Trophoblast cell (in vitro differentiated cells and primary cell): Measurements from ENCODE around the gene CNOT6.
A peak's percentile ranks its signal among the peaks of the same experiment; 100 is the strongest.
"Not testable (repeated sequence)": the region's sequence is repeated elsewhere in the genome, so short reads cannot be mapped to it uniquely, and the experiment has no call there.

Experiments used
- DNase-seq, 2 donors: peaks; one replicate each; pipeline ENCODE4 v3.0.0-alpha.2; 2016
- H2AFZ ChIP-seq: 2 replicates; pipeline ENCODE4 v1.6.1; 2013; ENCODE audit warnings: low read length, moderate library complexity, mild to moderate bottlenecking; ENCODE audit not compliant: insufficient read depth, poor library complexity
- H2AK5ac ChIP-seq: 2 replicates; pipeline ENCODE4 v1.6.1; 2013; ENCODE audit warnings: mild to moderate bottlenecking, low read length
- H2BK120ac ChIP-seq: 2 replicates; pipeline ENCODE4 v1.6.1; 2013; ENCODE audit warnings: low read length, mild to moderate bottlenecking, moderate library complexity; ENCODE audit not compliant: insufficient read depth, poor library complexity
- H2BK12ac ChIP-seq: 2 replicates; pipeline ENCODE4 v1.6.1; 2013; ENCODE audit warnings: mild to moderate bottlenecking, low read length, moderate library complexity
- H2BK5ac ChIP-seq: 2 replicates; pipeline ENCODE4 v1.6.1; 2013; ENCODE audit warnings: low read length, low read depth, moderate library complexity, mild to moderate bottlenecking; ENCODE audit not compliant: poor library complexity
- H3K14ac ChIP-seq: 2 replicates; pipeline ENCODE4 v1.6.1; 2013; ENCODE audit warnings: mild to moderate bottlenecking, low read length
- H3K18ac ChIP-seq: 2 replicates; pipeline ENCODE4 v1.6.1; 2013; ENCODE audit warnings: mild to moderate bottlenecking, low read length
- H3K23ac ChIP-seq: 2 replicates; pipeline ENCODE4 v1.6.1; 2013; ENCODE audit warnings: low read length
- H3K27ac ChIP-seq: 2 replicates; pipeline ENCODE4 v1.5.1; 2013; ENCODE audit warnings: low read depth, mild to moderate bottlenecking, inconsistent platforms, low read length, moderate library complexity
- H3K27me3 ChIP-seq: 2 replicates; pipeline ENCODE4 v1.6.1; 2013; ENCODE audit warnings: inconsistent platforms, mild to moderate bottlenecking, low read length, moderate library complexity; ENCODE audit not compliant: insufficient read depth
- H3K36me3 ChIP-seq, 2 experiments: 1 replicate in 1 of 2; 2 replicates in 1 of 2; pipeline ENCODE4 v1.6.1; 2013; ENCODE audit warnings: low read length in 2 of 2, mild to moderate bottlenecking in 2 of 2, moderate library complexity in 1 of 2; ENCODE audit not compliant: insufficient read depth in 2 of 2, control insufficient read depth in 1 of 2
- H3K4ac ChIP-seq: 2 replicates; pipeline ENCODE4 v1.6.1; 2013; ENCODE audit warnings: low read depth, mild to moderate bottlenecking, low read length, moderate library complexity
- H3K4me1 ChIP-seq, 2 experiments: 1 replicate in 1 of 2; 2 replicates in 1 of 2; pipeline ENCODE4 v1.6.1; 2013; ENCODE audit warnings: low read length in 2 of 2, mild to moderate bottlenecking in 2 of 2, moderate library complexity in 1 of 2; ENCODE audit not compliant: insufficient read depth in 2 of 2, control insufficient read depth in 1 of 2
- H3K4me2 ChIP-seq: 2 replicates; pipeline ENCODE4 v1.6.1; 2013; ENCODE audit warnings: inconsistent platforms, mild to moderate bottlenecking, low read length, moderate library complexity
- H3K4me3 ChIP-seq: 2 replicates; pipeline ENCODE4 v1.5.1; 2013; ENCODE audit warnings: mild to moderate bottlenecking, low read depth, low read length, inconsistent platforms
- H3K79me1 ChIP-seq: one replicate; pipeline ENCODE4 v1.6.1; 2013; ENCODE audit warnings: low read length
- H3K79me2 ChIP-seq: 2 replicates; pipeline ENCODE4 v1.6.1; 2013; ENCODE audit warnings: low read length, mild to moderate bottlenecking; ENCODE audit not compliant: control insufficient read depth, insufficient read depth, poor library complexity
- H3K9ac ChIP-seq: 2 replicates; pipeline ENCODE4 v1.6.1; 2013; ENCODE audit warnings: mild to moderate bottlenecking, low read length
- H3K9me3 ChIP-seq: 2 replicates; pipeline ENCODE4 v1.6.1; 2013; ENCODE audit warnings: low read depth, mild to moderate bottlenecking, control low read depth, inconsistent platforms, low read length; ENCODE audit not compliant: insufficient read depth
- H4K12ac ChIP-seq: 2 replicates; pipeline ENCODE4 v1.6.1; 2013; ENCODE audit warnings: low read depth, mild to moderate bottlenecking, low read length, moderate library complexity
- H4K8ac ChIP-seq: 2 replicates; pipeline ENCODE4 v1.6.1; 2013; ENCODE audit warnings: low read depth, mild to moderate bottlenecking, low read length, moderate library complexity
- H4K91ac ChIP-seq: one replicate; pipeline ENCODE4 v1.6.1; 2013; ENCODE audit warnings: low read depth, mild to moderate bottlenecking, low read length, moderate library complexity
- WGBS: extraction: QIAGEN DNeasy Blood & Tissue Kit; methylation state at CpG from one replicate; pipeline ENCODE4 v1.1.7; 2013; ENCODE audit warnings: missing lambda C conversion rate; ENCODE audit not compliant: insufficient read length, insufficient coverage; ENCODE audit errors: extremely low coverage; 5-methylcytosine and 5-hydroxymethylcytosine counted together

CNOT6 gene

DNA sequence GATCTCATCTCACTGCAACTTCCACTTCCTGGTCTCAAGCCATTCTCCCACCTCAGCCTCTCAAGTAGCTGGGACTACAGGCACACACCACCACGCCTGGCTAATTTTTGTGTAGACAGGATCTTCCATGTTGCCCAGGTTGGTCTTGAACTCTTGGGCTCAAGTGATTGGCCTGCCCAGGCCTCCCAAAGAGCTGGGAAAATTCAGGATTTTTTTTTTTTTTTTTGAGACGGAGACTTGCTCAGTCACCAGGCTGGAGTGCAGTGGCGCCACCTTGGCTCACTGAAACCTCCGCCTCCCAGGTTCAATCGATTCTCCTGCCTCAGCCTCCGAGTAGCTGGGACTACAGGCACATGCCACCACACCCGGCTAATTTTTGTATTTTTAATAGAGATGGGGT is 21.8 kb downstream of the CNOT6 start:
- H2BK12ac ChIP-seq, H3K4me3 ChIP-seq, H3K23ac ChIP-seq, H3K4me1 ChIP-seq, H2BK120ac ChIP-seq, H3K27ac ChIP-seq, H4K12ac ChIP-seq, H2BK5ac ChIP-seq, H3K36me3 ChIP-seq, H3K18ac ChIP-seq, H3K9me3 ChIP-seq, H3K4me2 ChIP-seq, H4K91ac ChIP-seq, DNase-seq, H2AFZ ChIP-seq, H4K8ac ChIP-seq, H3K9ac ChIP-seq, H3K27me3 ChIP-seq, H2AK5ac ChIP-seq, H3K79me1 ChIP-seq, H3K14ac ChIP-seq: not testable (repeated sequence)
- Histone ChIP-seq H3K4ac (peak overlapping the region; percentile 89), H3K79me2 (peaks cover 17% of the 10 kb centered on the region)
- WGBS = no CpG with 5 or more reads among the region's 7 CpGs

DNA sequence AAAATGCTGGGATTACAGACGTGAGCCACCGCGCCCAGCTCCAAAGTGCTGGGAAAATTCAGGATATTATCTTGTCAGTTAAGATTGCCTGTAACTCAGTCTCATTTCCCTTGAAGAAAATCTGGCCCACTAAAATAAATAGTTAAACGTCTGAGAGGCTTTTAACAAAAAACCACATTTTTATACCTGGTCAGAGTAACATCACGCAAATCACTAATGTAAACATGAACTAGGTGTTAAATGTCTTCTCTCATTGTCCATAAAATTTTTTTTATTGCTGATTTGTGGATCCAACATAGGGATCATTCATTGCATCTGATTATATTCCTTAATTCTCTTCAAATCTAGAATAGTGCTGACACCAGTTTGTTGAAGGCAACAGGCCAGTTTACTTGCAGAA is 22.3 kb downstream of the CNOT6 start:
- Histone ChIP-seq H4K8ac (no peak overlapping the region), H3K18ac (no peak overlapping the region), H4K12ac (no peak overlapping the region), H3K4me3 (no peak overlapping the region), H3K9me3 (no peaks in the 10 kb centered on the region), H2AK5ac (no peak overlapping the region), H3K79me1 (no peaks in the 10 kb centered on the region), H4K91ac (no peak overlapping the region), H2AFZ (no peak overlapping the region), H3K27ac (no peak overlapping the region), H3K14ac (no peak overlapping the region), H3K79me2 (peaks cover 18% of the 10 kb centered on the region), H2BK12ac (no peak overlapping the region), H3K4me2 (no peak overlapping the region), H2BK5ac (no peak overlapping the region), H3K9ac (no peak overlapping the region), H3K27me3 (no peaks in the 10 kb centered on the region), H2BK120ac (no peak overlapping the region), H3K36me3 (peaks cover 0 to 3% of the 10 kb centered on the region in 2 experiments), H3K23ac (no peak overlapping the region), H3K4me1 (peaks cover 0 to 3% of the 10 kb centered on the region in 2 experiments), H3K4ac (no peak overlapping the region)
- no CpG with 5 or more reads among the region's 5 CpGs for WGBS
- DNase-seq = no peak

DNA sequence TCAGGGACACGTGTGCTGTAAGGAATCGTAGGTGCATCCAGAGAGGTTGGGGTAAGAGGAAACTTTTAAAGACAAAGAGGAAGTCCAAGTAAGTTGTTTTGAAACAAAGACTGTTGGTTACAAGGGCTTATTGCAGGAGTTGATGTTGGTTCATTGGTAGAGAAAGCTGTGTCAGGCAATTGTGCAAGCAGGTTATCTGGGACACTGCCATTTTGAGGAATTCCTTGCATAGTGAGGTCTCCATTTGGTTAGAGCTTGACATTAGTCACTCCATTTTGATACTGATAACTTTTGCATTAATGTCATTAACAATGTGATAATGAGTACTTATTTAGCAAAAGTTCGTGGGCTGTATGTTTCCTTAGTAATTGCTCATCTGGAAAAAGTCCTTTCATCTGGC is 24.9 kb downstream of the CNOT6 start:
- H2BK5ac ChIP-seq = no peak overlapping the region
- H3K4me1 ChIP-seq = peaks cover 2 to 7% of the 10 kb centered on the region in 2 experiments
- H3K18ac ChIP-seq = no peak overlapping the region
- H2AK5ac ChIP-seq = no peak overlapping the region
- peak overlapping the region; percentile 47 for H3K4ac ChIP-seq
- H4K12ac ChIP-seq = no peak overlapping the region
- no CpG with 5 or more reads among the region's 3 CpGs for WGBS
- no peak overlapping the region for H3K4me2 ChIP-seq
- H3K79me1 ChIP-seq = no peaks in the 10 kb centered on the region
- H3K9ac ChIP-seq = no peak overlapping the region
- no peak overlapping the region for H3K4me3 ChIP-seq
- H4K91ac ChIP-seq = no peak overlapping the region
- H2BK120ac ChIP-seq = no peak overlapping the region
- no peak overlapping the region for H4K8ac ChIP-seq
- no peak overlapping the region for H3K23ac ChIP-seq
- H3K27me3 ChIP-seq = no peaks in the 10 kb centered on the region
- no peak for DNase-seq
- no peak overlapping the region for H2BK12ac ChIP-seq
- no peak overlapping the region for H2AFZ ChIP-seq
- peaks cover 0 to 3% of the 10 kb centered on the region in 2 experiments for H3K36me3 ChIP-seq
- peaks cover 23% of the 10 kb centered on the region for H3K79me2 ChIP-seq
- H3K27ac ChIP-seq = no peak overlapping the region
- H3K14ac ChIP-seq = no peak overlapping the region
- H3K9me3 ChIP-seq = no peaks in the 10 kb centered on the region

DNA sequence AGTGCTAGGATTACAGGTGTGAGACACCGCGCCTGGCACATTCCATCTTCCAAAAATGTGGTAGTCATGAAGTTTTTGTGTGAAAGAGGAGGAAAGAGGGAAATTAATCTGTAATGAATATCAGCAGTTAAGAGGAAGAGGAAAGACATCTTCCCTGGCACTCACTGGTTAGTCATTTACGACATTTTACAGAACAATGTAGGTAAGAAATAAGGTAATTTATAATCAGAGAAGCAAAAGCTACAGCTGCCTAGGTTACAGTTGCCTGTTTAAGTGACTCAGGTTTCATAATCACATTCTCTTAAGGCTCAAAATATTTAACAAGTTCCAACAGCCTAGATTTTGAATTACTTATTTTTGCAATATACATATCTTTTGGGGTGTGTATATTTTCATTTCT is 26.9 kb downstream of the CNOT6 start:
- Histone ChIP-seq H2BK5ac (no peak overlapping the region), H3K9me3 (no peaks in the 10 kb centered on the region)

More for the DNA sequence above, 26.9 kb downstream of the CNOT6 start:
- no peak overlapping the region for H3K9ac ChIP-seq
- peak; percentile 45 to 58 for DNase-seq
- H3K4me1 ChIP-seq = peaks cover 2 to 6% of the 10 kb centered on the region in 2 experiments
- WGBS = no CpG with 5 or more reads among the region's 3 CpGs
- no peak overlapping the region for H4K91ac ChIP-seq
- H2AK5ac ChIP-seq = no peak overlapping the region
- H3K4me3 ChIP-seq = no peak overlapping the region
- no peak overlapping the region for H2BK12ac ChIP-seq
- peaks cover 20% of the 10 kb centered on the region for H3K79me2 ChIP-seq
- H3K18ac ChIP-seq = no peak overlapping the region
- H3K14ac ChIP-seq = no peak overlapping the region
- H3K36me3 ChIP-seq = peaks cover 0 to 3% of the 10 kb centered on the region in 2 experiments
- no peaks in the 10 kb centered on the region for H3K27me3 ChIP-seq
- no peak overlapping the region for H4K12ac ChIP-seq
- no peak overlapping the region for H2AFZ ChIP-seq
- peak overlapping the region; percentile 72 for H3K4ac ChIP-seq
- H3K4me2 ChIP-seq = no peak overlapping the region
- no peak overlapping the region for H3K23ac ChIP-seq
- no peak overlapping the region for H2BK120ac ChIP-seq
- H3K79me1 ChIP-seq = no peaks in the 10 kb centered on the region
- no peak overlapping the region for H4K8ac ChIP-seq
- H3K27ac ChIP-seq = no peak overlapping the region
